Liver (tissue), 9 donors: ENCODE data around the gene IP6K3. TPM values are rescaled to one million over a fixed set of nuclear protein-coding genes. Genes with fewer than 3 reads are reported as not detected.
A peak's percentile ranks its signal among the peaks of the same experiment; 100 is the strongest.

Source experiments
- DNase-seq: peaks from one replicate; pipeline ENCODE4 v3.0.0-alpha.2; 2017; ENCODE audit warnings: low spot score
- H3K27ac ChIP-seq, 2 donors: one replicate each; pipeline ENCODE4 v1.7.0; 2013; ENCODE audit warnings: inconsistent platforms in 2 of 2, low read length in 2 of 2, control low read depth in 1 of 2, low read depth in 1 of 2, mild to moderate bottlenecking in 1 of 2
- H3K27me3 ChIP-seq, 4 donors: one replicate each; pipeline versions ENCODE4 v1.6.1 to v1.7.0; 2013; ENCODE audit warnings: low read length in 3 of 4, inconsistent platforms in 1 of 4, mild to moderate bottlenecking in 1 of 4, moderate library complexity in 1 of 4; ENCODE audit not compliant: control insufficient read depth in 4 of 4, insufficient read depth in 4 of 4
- H3K36me3 ChIP-seq, 4 donors: one replicate each; pipeline versions ENCODE4 v1.6.1 to v1.7.0; 2013; ENCODE audit warnings: low read length in 3 of 4, mild to moderate bottlenecking in 3 of 4, low read depth in 1 of 4, moderate library complexity in 1 of 4; ENCODE audit not compliant: control insufficient read depth in 4 of 4, insufficient read depth in 3 of 4
- H3K4me1 ChIP-seq, 4 donors: one replicate each; pipeline versions ENCODE4 v1.6.1 to v1.7.0; 2013; ENCODE audit warnings: low read length in 3 of 4, mild to moderate bottlenecking in 3 of 4, moderate library complexity in 1 of 4; ENCODE audit not compliant: control insufficient read depth in 4 of 4, insufficient read depth in 4 of 4
- H3K4me3 ChIP-seq, 3 donors: one replicate each; pipeline versions ENCODE4 v1.6.1 to v1.7.0; 2013; ENCODE audit warnings: low read length in 3 of 3, control low read depth in 1 of 3, low read depth in 1 of 3, mild to moderate bottlenecking in 1 of 3
- H3K9ac ChIP-seq, 2 donors: one replicate each; pipeline ENCODE4 v1.7.0; 2013; ENCODE audit warnings: low read length in 2 of 2, mild to moderate bottlenecking in 2 of 2, moderate library complexity in 2 of 2, control low read depth in 1 of 2, low read depth in 1 of 2
- H3K9me3 ChIP-seq, 4 donors: one replicate each; pipeline versions ENCODE4 v1.6.1 to v1.7.0; 2013; ENCODE audit warnings: low read length in 3 of 4; ENCODE audit not compliant: control insufficient read depth in 4 of 4
- EGR1 ChIP-seq, 2 donors: IDR thresholded peaks; 2 replicates each; pipeline ENCODE4 v1.6.1; 2016 to 2018; ENCODE audit warnings: antibody characterized with exemption in 2 of 2, low read depth in 2 of 2
- FOXA2 ChIP-seq: IDR thresholded peaks from 2 replicates; pipeline ENCODE4 v1.6.1; 2016; ENCODE audit warnings: antibody characterized with exemption
- GABPA ChIP-seq, 2 donors: IDR thresholded peaks in 1 of 2; conservative IDR thresholded peaks in 1 of 2; 2 replicates each; pipeline ENCODE4 v1.6.1; 2016; ENCODE audit warnings: antibody characterized with exemption in 2 of 2, mild to moderate bottlenecking in 1 of 2, moderate library complexity in 1 of 2
- HNF4A ChIP-seq, 2 donors: conservative IDR thresholded peaks; 2 replicates each; pipeline ENCODE4 v1.6.1; 2016; ENCODE audit warnings: antibody characterized with exemption in 2 of 2, mild to moderate bottlenecking in 2 of 2
- JUND ChIP-seq, 2 donors: IDR thresholded peaks; 2 replicates each; pipeline ENCODE4 v1.6.1; 2016; ENCODE audit warnings: antibody characterized with exemption in 2 of 2
- MAX ChIP-seq: IDR thresholded peaks from 2 replicates; pipeline ENCODE4 v1.6.1; 2016; ENCODE audit warnings: antibody characterized with exemption
- NR2F2 ChIP-seq: IDR thresholded peaks from 2 replicates; pipeline ENCODE4 v1.6.1; 2016; ENCODE audit warnings: antibody characterized with exemption
- RAD21 ChIP-seq, 2 donors: IDR thresholded peaks; 2 replicates each; pipeline ENCODE4 v1.6.1; 2016; ENCODE audit warnings: antibody characterized with exemption in 2 of 2, mild to moderate bottlenecking in 2 of 2
- REST ChIP-seq: IDR thresholded peaks from 2 replicates; pipeline ENCODE4 v1.6.1; 2016; ENCODE audit warnings: antibody characterized with exemption, mild to moderate bottlenecking
- RXRA ChIP-seq, 2 donors: IDR thresholded peaks; 2 replicates each; pipeline ENCODE4 v1.6.1; 2017 to 2018; ENCODE audit warnings: antibody characterized with exemption in 2 of 2, mild to moderate bottlenecking in 1 of 2
- SP1 ChIP-seq: IDR thresholded peaks from 2 replicates; pipeline ENCODE4 v1.6.1; 2018; ENCODE audit warnings: antibody characterized with exemption, mild to moderate bottlenecking
- TAF1 ChIP-seq: conservative IDR thresholded peaks from 2 replicates; pipeline ENCODE4 v1.6.1; 2016; ENCODE audit warnings: antibody characterized with exemption, mild to moderate bottlenecking
- YY1 ChIP-seq: IDR thresholded peaks from 2 replicates; pipeline ENCODE4 v1.6.1; 2016; ENCODE audit warnings: antibody characterized with exemption, mild to moderate bottlenecking
- ZBTB33 ChIP-seq: IDR thresholded peaks from 2 replicates; pipeline ENCODE4 v1.6.1; 2016; ENCODE audit warnings: antibody characterized with exemption
- WGBS: extraction: QIAGEN DNeasy Blood & Tissue Kit; methylation state at CpG from one replicate; pipeline ENCODE4 v1.1.7; 2013; 5-methylcytosine and 5-hydroxymethylcytosine counted together
- polyA plus RNA-seq, 2 donors: library from polyadenylated mRNA; stranded (reverse) in 1 of 2; unstranded in 1 of 2; fragments of 200-250 nt in 1 of 2; fragments of >200 nt in 1 of 2; fragmentation: Nextera tagmentation in 1 of 2; extraction: Ambion mirVana in 1 of 2; gene quantifications; one replicate each; pipeline versions ENCODE4 v1.2.1 to v1.2.3, GENCODE V29; 2013 to 2015
- total RNA-seq, 2 donors: library from RNA; depleted of rRNA; stranded (reverse); fragments of >200 nt; gene quantifications; one replicate each; pipeline ENCODE4 v1.2.3, GENCODE V29; 2014
- TF ChIP-seq, protein P1 (sequence below): IDR thresholded peaks from 2 replicates; pipeline ENCODE4 v1.6.1; 2016; ENCODE audit warnings: antibody characterized with exemption
- TF ChIP-seq, protein P2 (sequence below): fragments of 150-350 bp; IDR thresholded peaks from 2 replicates; pipeline ENCODE4 v1.5.1; 2017; ENCODE audit warnings: improper control_type of control experiment, low read depth, low read length; ENCODE audit not compliant: missing input control
- donor health status: healthy.
- donor health status: healthy.
- donor health status: healthy.
- donor health status: healthy.
- donor health status: healthy.

The IP6K3 gene
- total and polyA plus RNA-seq, 4 donors = 1.5 to 12.9 (median 6.7) TPM

GRCh38 chr6:33745548-33745947 is 1.2 kb downstream of the IP6K3 start:
- 53% methylated on average over 7 of the region's 7 CpGs for WGBS
- Histone ChIP-seq H3K9me3 (no peaks in the 10 kb centered on the region), H3K27ac (peak overlapping the region; percentile 73 to 76), H3K36me3 (no peaks in the 10 kb centered on the region), H3K9ac (peak overlapping the region; percentile 18 to 37), H3K4me3 (peak overlapping the region in 2 of 3 donors; percentile 5 to 42), H3K27me3 (no peaks in the 10 kb centered on the region), H3K4me1 (peaks cover 2 to 44% (median 36%) of the 10 kb centered on the region in 4 donors)
- TF ChIP-seq HNF4A (conservative IDR thresholded peaks at IDR 0.05) (peak; percentile 23 to 56), REST (no peak), TAF1 (peak; percentile 32), MAX (no peak), FOXA2 (no peak), RAD21 (IDR thresholded peaks at IDR 0.05) (no peak), EGR1 (IDR thresholded peaks at IDR 0.05; ENCODE audit: low read depth in 2 of 2) (no peak), RXRA (IDR thresholded peaks at IDR 0.05) (peak; percentile 9 to 55), JUND (IDR thresholded peaks at IDR 0.05) (no peak), GABPA (IDR thresholded peaks at IDR 0.05 in 1 of 2, conservative IDR thresholded peaks at IDR 0.05 in 1 of 2) (no peak), SP1 (peak; percentile 25), YY1 (no peak), ZBTB33 (no peak), NR2F2 (no peak)
- TF ChIP-seq, protein P1, sequence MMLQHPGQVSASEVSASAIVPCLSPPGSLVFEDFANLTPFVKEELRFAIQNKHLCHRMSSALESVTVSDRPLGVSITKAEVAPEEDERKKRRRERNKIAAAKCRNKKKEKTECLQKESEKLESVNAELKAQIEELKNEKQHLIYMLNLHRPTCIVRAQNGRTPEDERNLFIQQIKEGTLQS = no peak
- TF ChIP-seq, protein P2, sequence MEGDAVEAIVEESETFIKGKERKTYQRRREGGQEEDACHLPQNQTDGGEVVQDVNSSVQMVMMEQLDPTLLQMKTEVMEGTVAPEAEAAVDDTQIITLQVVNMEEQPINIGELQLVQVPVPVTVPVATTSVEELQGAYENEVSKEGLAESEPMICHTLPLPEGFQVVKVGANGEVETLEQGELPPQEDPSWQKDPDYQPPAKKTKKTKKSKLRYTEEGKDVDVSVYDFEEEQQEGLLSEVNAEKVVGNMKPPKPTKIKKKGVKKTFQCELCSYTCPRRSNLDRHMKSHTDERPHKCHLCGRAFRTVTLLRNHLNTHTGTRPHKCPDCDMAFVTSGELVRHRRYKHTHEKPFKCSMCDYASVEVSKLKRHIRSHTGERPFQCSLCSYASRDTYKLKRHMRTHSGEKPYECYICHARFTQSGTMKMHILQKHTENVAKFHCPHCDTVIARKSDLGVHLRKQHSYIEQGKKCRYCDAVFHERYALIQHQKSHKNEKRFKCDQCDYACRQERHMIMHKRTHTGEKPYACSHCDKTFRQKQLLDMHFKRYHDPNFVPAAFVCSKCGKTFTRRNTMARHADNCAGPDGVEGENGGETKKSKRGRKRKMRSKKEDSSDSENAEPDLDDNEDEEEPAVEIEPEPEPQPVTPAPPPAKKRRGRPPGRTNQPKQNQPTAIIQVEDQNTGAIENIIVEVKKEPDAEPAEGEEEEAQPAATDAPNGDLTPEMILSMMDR = no peak
- no peak for DNase-seq
